Duodenal mucosa (tissue), 2 donors: Measurements from ENCODE around the gene SFMBT1.

ENCODE experiments used
- H3K27ac ChIP-seq: one replicate; pipeline ENCODE4 v1.7.0; 2013; ENCODE audit warnings: low read depth, low read length
- H3K27me3 ChIP-seq, 2 donors: one replicate each; pipeline ENCODE4 v1.7.0; 2013; ENCODE audit warnings: low read length in 2 of 2, control low read depth in 1 of 2; ENCODE audit not compliant: insufficient read depth in 2 of 2, control insufficient read depth in 1 of 2
- H3K36me3 ChIP-seq, 2 donors: one replicate each; pipeline ENCODE4 v1.7.0; 2013; ENCODE audit warnings: low read length in 2 of 2, control low read depth in 1 of 2; ENCODE audit not compliant: insufficient read depth in 2 of 2, control insufficient read depth in 1 of 2
- H3K4me1 ChIP-seq, 2 donors: one replicate each; pipeline ENCODE4 v1.7.0; 2013; ENCODE audit warnings: low read length in 2 of 2, control low read depth in 1 of 2; ENCODE audit not compliant: insufficient read depth in 2 of 2, control insufficient read depth in 1 of 2
- H3K4me3 ChIP-seq, 2 donors: one replicate each; pipeline ENCODE4 v1.7.0; 2013; ENCODE audit warnings: low read length in 2 of 2, low read depth in 1 of 2
- H3K9ac ChIP-seq, 2 donors: one replicate each; pipeline ENCODE4 v1.7.0; 2013; ENCODE audit warnings: low read length in 2 of 2, low read depth in 1 of 2
- H3K9me3 ChIP-seq, 2 donors: one replicate each; pipeline ENCODE4 v1.7.0; 2013; ENCODE audit warnings: low read length in 2 of 2, control low read depth in 1 of 2; ENCODE audit not compliant: control insufficient read depth in 1 of 2

Gene SFMBT1

GRCh38 chr3:52998771-52999513 is 46.9 kb downstream of the SFMBT1 start:
- H3K4me3 ChIP-seq, result no peak overlapping the region
- no peaks in the 10 kb centered on the region for H3K9me3 ChIP-seq
- H3K9ac ChIP-seq, result no peak overlapping the region
- H3K27me3 ChIP-seq, result no peaks in the 10 kb centered on the region
- no peak overlapping the region for H3K27ac ChIP-seq
- no peaks in the 10 kb centered on the region for H3K36me3 ChIP-seq
- H3K4me1 ChIP-seq, result no peaks in the 10 kb centered on the region

DNA sequence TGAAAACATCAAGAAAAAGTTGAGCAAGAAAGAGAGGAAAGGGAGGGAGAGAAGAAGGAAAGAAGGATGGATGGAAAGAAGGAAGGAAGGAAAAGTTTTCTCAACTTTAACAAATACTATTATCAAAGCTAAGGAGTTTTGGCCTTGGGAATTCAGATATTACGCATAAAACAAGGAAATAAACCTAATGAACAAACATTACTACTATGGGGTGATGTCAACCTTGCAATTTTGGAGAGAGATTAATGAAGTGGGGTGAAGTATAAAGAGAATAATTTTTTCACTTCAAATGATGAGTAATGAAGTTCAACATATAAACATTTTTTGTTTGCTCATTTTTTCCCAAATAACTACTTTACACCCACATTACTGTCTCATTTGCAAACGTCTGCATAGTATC is 55.2 kb downstream of the SFMBT1 start:
- H3K4me1 ChIP-seq, result no peaks in the 10 kb centered on the region
- H3K9me3 ChIP-seq, result no peaks in the 10 kb centered on the region
- no peak overlapping the region for H3K9ac ChIP-seq
- H3K4me3 ChIP-seq, result no peak overlapping the region
- no peaks in the 10 kb centered on the region for H3K36me3 ChIP-seq
- H3K27me3 ChIP-seq, result no peaks in the 10 kb centered on the region
- H3K27ac ChIP-seq, result no peak overlapping the region

DNA sequence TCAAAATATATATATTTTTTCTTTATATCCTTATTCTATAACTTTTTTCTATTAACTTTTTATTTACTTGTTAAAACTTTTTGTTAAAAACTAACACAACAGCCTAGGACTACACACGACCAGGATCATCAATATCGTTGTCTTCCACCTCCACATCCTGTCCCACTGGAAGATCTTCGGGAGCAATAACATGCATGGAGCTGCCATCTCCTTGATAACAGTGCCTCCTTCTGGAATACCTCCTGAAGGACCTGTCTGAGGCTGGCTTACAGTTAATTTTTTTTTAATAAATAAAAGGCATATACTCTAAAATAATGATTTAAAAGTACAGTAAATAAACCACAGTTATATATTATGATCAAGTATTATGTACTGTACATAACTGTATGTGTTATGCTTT is 58.9 kb downstream of the SFMBT1 start:
- Histone ChIP-seq H3K9ac (no peak overlapping the region), H3K4me3 (no peak overlapping the region), H3K27ac (no peak overlapping the region), H3K27me3 (no peaks in the 10 kb centered on the region), H3K36me3 (no peaks in the 10 kb centered on the region), H3K9me3 (no peaks in the 10 kb centered on the region), H3K4me1 (peaks cover 0 to 8% of the 10 kb centered on the region in 2 donors)

DNA sequence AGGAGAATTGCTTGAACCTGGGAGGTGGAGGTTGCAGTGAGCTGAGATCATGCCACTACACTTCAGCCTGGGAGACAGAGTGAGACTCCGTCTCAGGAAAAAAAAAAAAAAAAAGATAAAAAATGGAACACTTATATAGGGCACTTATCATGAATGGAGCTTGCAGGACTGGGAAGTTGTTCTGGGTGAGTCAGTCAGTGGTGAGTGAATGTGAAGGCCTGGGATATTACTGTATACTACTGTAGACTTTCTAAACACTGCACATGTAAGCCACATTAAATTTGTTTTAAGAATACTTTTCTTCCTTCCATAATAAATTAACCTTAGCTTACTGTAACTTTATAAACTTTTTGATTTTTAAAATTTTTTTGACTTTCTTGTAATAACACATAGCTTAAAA is 59.8 kb downstream of the SFMBT1 start:
- Histone ChIP-seq H3K27me3 (no peaks in the 10 kb centered on the region), H3K36me3 (no peaks in the 10 kb centered on the region), H3K27ac (no peak overlapping the region), H3K9ac (no peak overlapping the region), H3K4me3 (no peak overlapping the region), H3K9me3 (no peaks in the 10 kb centered on the region), H3K4me1 (peaks cover 0 to 8% of the 10 kb centered on the region in 2 donors)

DNA sequence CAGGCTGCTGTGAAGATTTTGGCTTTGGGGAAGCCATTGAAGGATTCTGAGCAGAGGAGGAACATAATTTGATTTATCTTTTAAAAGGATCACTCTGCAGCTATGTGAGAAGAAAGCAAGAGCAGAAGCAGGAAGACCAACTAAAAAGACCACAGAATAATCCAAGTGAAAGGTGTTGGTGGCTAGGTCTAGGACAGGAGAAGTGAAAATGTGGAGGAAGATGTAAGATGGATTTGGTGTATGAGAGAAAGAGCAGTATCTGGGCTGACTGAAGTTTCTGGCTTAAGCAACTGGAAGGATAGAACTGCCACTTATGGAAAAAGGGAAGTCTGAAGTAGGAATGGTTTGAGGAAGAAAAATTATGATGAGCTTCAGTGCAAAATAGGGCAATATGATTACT is 62.0 kb downstream of the SFMBT1 start:
- Histone ChIP-seq H3K27me3 (no peaks in the 10 kb centered on the region), H3K4me3 (no peak overlapping the region), H3K4me1 (peaks cover 0 to 8% of the 10 kb centered on the region in 2 donors), H3K9me3 (peaks cover 0 to 1% of the 10 kb centered on the region in 2 donors), H3K27ac (no peak overlapping the region), H3K9ac (no peak overlapping the region), H3K36me3 (no peaks in the 10 kb centered on the region)

GRCh38 chr3:52983336-52983807 is 62.5 kb downstream of the SFMBT1 start:
- Histone ChIP-seq H3K9me3 (peaks cover 0 to 1% of the 10 kb centered on the region in 2 donors), H3K36me3 (no peaks in the 10 kb centered on the region), H3K27me3 (no peaks in the 10 kb centered on the region), H3K4me3 (no peak overlapping the region), H3K27ac (no peak overlapping the region), H3K4me1 (peaks cover 0 to 8% of the 10 kb centered on the region in 2 donors), H3K9ac (no peak overlapping the region)

DNA sequence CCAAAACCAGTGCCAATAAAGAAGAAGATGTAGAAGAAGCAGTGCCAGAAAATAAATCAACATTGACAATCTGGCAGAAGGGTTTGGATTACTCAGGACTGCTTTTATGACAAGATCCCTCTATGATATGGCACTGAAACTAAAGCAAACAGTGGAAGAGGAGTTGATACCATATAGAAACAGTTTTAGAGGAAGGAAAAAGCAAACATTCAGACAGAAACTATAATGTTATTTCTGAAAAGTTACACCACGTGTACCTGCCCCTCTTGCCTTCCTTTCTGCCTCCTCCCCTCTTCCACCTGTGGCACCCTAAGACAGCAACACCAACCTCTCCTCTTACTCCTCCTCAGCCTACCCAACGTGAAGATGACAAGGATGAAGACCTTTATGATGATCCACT is 63.0 kb downstream of the SFMBT1 start:
- peaks cover 0 to 1% of the 10 kb centered on the region in 2 donors for H3K9me3 ChIP-seq
- H3K27ac ChIP-seq, result no peak overlapping the region
- peaks cover 0 to 8% of the 10 kb centered on the region in 2 donors for H3K4me1 ChIP-seq
- no peak overlapping the region for H3K4me3 ChIP-seq
- H3K36me3 ChIP-seq, result no peaks in the 10 kb centered on the region
- H3K27me3 ChIP-seq, result no peaks in the 10 kb centered on the region
- H3K9ac ChIP-seq, result no peak overlapping the region

- H3K36me3 ChIP-seq, result no peaks in the 10 kb centered on the region
- no peak overlapping the region for H3K27ac ChIP-seq
- H3K4me3 ChIP-seq, result no peak overlapping the region
- peaks cover 0 to 8% of the 10 kb centered on the region in 2 donors for H3K4me1 ChIP-seq
- H3K9me3 ChIP-seq, result peaks cover 0 to 1% of the 10 kb centered on the region in 2 donors
- no peaks in the 10 kb centered on the region for H3K27me3 ChIP-seq
- no peak overlapping the region for H3K9ac ChIP-seq
These were observed 66.5 kb downstream of the SFMBT1 start for GRCh38 chr3:52979190-52979983.

- H3K27me3 ChIP-seq, result no peaks in the 10 kb centered on the region
- H3K9ac ChIP-seq, result no peak overlapping the region
- H3K4me1 ChIP-seq, result no peaks in the 10 kb centered on the region
- no peaks in the 10 kb centered on the region for H3K36me3 ChIP-seq
- no peak overlapping the region for H3K27ac ChIP-seq
- H3K4me3 ChIP-seq, result no peak overlapping the region
- peaks cover 0 to 1% of the 10 kb centered on the region in 2 donors for H3K9me3 ChIP-seq
These were observed 67.6 kb downstream of the SFMBT1 start for GRCh38 chr3:52978109-52978754.

GRCh38 chr3:52973806-52974205 is 72.1 kb downstream of the SFMBT1 start:
- peaks cover 0 to 5% of the 10 kb centered on the region in 2 donors for H3K36me3 ChIP-seq
- no peaks in the 10 kb centered on the region for H3K9me3 ChIP-seq
- no peaks in the 10 kb centered on the region for H3K27me3 ChIP-seq
- no peak overlapping the region for H3K27ac ChIP-seq
- H3K4me1 ChIP-seq, result no peaks in the 10 kb centered on the region
- no peak overlapping the region for H3K4me3 ChIP-seq
- no peak overlapping the region for H3K9ac ChIP-seq
